Measurements from ENCODE around the gene FURIN. TPM values are rescaled to one million over a fixed set of nuclear protein-coding genes. Genes with fewer than 3 reads are reported as not detected.

Gene FURIN
- total RNA-seq, 2 experiments from 2014 or later = 4.9 to 10.3 TPM

DNA sequence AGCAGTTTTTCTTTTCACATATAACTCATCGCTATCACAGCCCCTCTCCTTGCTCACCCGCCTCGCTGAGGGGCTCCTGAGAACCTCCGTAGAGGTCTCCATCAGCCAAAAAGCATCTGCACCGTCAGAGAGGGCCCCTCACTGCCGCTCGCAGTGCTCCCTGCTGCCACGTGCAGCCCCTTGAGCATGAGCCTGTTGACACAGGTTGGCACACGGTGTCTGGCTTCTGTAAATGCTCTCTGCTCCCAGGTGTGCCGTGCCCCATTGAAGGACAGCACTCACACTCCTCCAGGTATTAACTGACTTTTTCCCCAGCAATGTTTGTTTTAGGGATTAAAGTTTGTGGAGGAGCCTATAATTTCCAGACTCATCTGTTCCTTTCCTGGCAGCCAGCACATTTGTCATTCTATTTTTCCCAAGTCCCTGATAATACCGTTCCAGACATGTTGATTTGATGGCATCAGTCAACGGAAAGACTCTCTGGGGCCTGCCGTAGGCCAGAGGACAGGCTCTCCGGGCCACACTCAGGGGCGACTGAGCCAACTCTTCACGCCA is 2.1 kb upstream of the FURIN start:
- Histone ChIP-seq H3K9me3 (ENCODE audit: low read length) (no peaks in the 10 kb centered on the region), H3K4me1 (ENCODE audit: insufficient read depth, low read length, poor library complexity, severe bottlenecking) (peaks cover 21% of the 10 kb centered on the region), H3K36me3 (ENCODE audit: insufficient read depth, low read length) (no peaks in the 10 kb centered on the region), H2AFZ (ENCODE audit: low read length) (no peak overlapping the region), H3K79me2 (ENCODE audit: insufficient read depth, low read depth, low read length) (no peaks in the 10 kb centered on the region), H4K20me1 (ENCODE audit: insufficient read depth, low read length) (no peaks in the 10 kb centered on the region), H3K27ac (ENCODE audit: low read depth, low read length, poor library complexity, severe bottlenecking) (no peak overlapping the region), H3K4me3 (ENCODE audit: low read depth, low read length, poor library complexity, severe bottlenecking) (no peak overlapping the region), H3K4me2 (ENCODE audit: low read length) (no peak overlapping the region), H3K9me2 (ENCODE audit: insufficient read depth, low read length) (no peaks in the 10 kb centered on the region)
- ChIA-PET CTCF (ENCODE audit: unreplicated experiment) (no interaction called here), POLR2A (interaction anchor here (0.6 kb wide), 1 partner anchor 354 kb away, joined by 3 read pairs; no protein-coding TSS in a partner anchor)
- intact Hi-C loops (cut with micrococcal nuclease; ENCODE audit: unreplicated experiment) = no loop called here
- no TSS peak for BruUV-seq (replicated peaks)
- DNase-seq (ENCODE audit: low spot score) = no peak
- no peak for TF ChIP-seq EZH2phosphoT487 (IDR thresholded peaks at IDR 0.05; ENCODE audit: borderline replicate concordance, low read depth, low read length)
- TF ChIP-seq, protein P1, sequence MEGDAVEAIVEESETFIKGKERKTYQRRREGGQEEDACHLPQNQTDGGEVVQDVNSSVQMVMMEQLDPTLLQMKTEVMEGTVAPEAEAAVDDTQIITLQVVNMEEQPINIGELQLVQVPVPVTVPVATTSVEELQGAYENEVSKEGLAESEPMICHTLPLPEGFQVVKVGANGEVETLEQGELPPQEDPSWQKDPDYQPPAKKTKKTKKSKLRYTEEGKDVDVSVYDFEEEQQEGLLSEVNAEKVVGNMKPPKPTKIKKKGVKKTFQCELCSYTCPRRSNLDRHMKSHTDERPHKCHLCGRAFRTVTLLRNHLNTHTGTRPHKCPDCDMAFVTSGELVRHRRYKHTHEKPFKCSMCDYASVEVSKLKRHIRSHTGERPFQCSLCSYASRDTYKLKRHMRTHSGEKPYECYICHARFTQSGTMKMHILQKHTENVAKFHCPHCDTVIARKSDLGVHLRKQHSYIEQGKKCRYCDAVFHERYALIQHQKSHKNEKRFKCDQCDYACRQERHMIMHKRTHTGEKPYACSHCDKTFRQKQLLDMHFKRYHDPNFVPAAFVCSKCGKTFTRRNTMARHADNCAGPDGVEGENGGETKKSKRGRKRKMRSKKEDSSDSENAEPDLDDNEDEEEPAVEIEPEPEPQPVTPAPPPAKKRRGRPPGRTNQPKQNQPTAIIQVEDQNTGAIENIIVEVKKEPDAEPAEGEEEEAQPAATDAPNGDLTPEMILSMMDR (conservative IDR thresholded peaks at IDR 0.05; ENCODE audit: low read length) = no peak

DNA sequence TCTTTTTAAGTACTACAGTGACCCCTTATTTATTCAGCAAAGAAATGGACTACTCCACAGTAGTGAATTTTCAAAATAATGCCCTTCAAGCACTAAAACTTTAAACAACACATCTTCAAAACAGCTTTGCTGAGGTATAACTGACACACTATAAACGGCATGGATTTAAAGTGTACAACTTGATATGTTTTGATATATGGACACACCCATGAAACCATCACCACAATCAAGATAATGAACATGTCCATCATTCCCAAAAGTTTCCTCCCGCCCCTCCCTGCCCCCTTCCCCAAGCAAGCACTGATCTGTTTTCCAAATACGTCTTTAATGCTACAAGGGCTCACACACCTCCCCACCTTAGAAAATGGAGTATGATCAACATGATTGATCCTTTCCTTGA is 1.6 kb upstream of the FURIN start:
- Histone ChIP-seq H4K20me1 (ENCODE audit: insufficient read depth, low read length) (no peaks in the 10 kb centered on the region), H3K79me2 (ENCODE audit: insufficient read depth, low read depth, low read length) (no peaks in the 10 kb centered on the region), H3K36me3 (ENCODE audit: insufficient read depth, low read length) (no peaks in the 10 kb centered on the region), H3K4me3 (ENCODE audit: low read depth, low read length, poor library complexity, severe bottlenecking) (no peak overlapping the region), H2AFZ (ENCODE audit: low read length) (no peak overlapping the region), H3K4me1 (ENCODE audit: insufficient read depth, low read length, poor library complexity, severe bottlenecking) (peaks cover 22% of the 10 kb centered on the region), H3K27ac (ENCODE audit: low read depth, low read length, poor library complexity, severe bottlenecking) (no peak overlapping the region), H3K9me3 (ENCODE audit: low read length) (no peaks in the 10 kb centered on the region), H3K9me2 (ENCODE audit: insufficient read depth, low read length) (no peaks in the 10 kb centered on the region), H3K4me2 (ENCODE audit: low read length) (no peak overlapping the region)
- no peak for DNase-seq (ENCODE audit: low spot score)
- intact Hi-C loops (cut with micrococcal nuclease; ENCODE audit: unreplicated experiment) = no loop called here
- BruUV-seq (replicated peaks) = no TSS peak
- ChIA-PET POLR2A (no interaction called here), CTCF (ENCODE audit: unreplicated experiment) (no interaction called here)
- no peak for TF ChIP-seq EZH2phosphoT487 (IDR thresholded peaks at IDR 0.05; ENCODE audit: borderline replicate concordance, low read depth, low read length)
- TF ChIP-seq, protein P1 (conservative IDR thresholded peaks at IDR 0.05; ENCODE audit: low read length) = no peak

DNA sequence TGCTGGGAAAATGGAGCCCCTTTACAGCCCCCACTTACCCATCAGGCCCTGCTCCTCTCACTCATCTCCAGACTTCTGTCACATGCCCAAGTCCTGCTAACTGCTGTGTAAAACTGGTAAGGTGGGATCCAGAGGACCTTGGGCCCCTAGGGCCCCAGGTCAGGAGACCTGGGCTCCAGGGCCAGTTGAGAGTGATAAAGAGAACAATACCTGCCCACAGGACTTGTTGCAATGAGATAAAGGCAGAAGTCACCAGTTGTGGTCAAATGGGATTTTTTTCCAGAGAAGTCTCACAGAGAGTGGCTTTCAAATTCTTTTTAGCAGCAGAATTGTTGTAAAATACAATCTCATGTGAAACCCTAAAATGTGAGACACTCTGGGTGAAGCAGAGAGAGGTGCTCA is 753 bp downstream of the FURIN start:
- Histone ChIP-seq H3K4me1 (ENCODE audit: insufficient read depth, low read length, poor library complexity, severe bottlenecking) (peaks cover 36% of the 10 kb centered on the region), H3K79me2 (ENCODE audit: insufficient read depth, low read depth, low read length) (no peaks in the 10 kb centered on the region), H3K4me2 (ENCODE audit: low read length) (peak overlapping the region; percentile 90; the same call in 1 of the 2 replicates), H3K9me2 (ENCODE audit: insufficient read depth, low read length) (no peaks in the 10 kb centered on the region), H3K27ac (ENCODE audit: low read depth, low read length, poor library complexity, severe bottlenecking) (no peak overlapping the region), H3K9me3 (ENCODE audit: low read length) (no peaks in the 10 kb centered on the region), H3K36me3 (ENCODE audit: insufficient read depth, low read length) (no peaks in the 10 kb centered on the region), H3K4me3 (ENCODE audit: low read depth, low read length, poor library complexity, severe bottlenecking) (no peak overlapping the region), H2AFZ (ENCODE audit: low read length) (peak overlapping the region; percentile 24; the same call in 1 of the 2 replicates), H4K20me1 (ENCODE audit: insufficient read depth, low read length) (no peaks in the 10 kb centered on the region; the same call in 1 of the 2 replicates)
- ChIA-PET CTCF (ENCODE audit: unreplicated experiment) (no interaction called here), POLR2A (interaction anchor here (0.6 to 0.8 kb wide), 2 partner anchors 17 to 30 kb away, joined by 3 read pairs; no protein-coding TSS in a partner anchor)
- DNase-seq (ENCODE audit: low spot score) = no peak
- no TSS peak for BruUV-seq (replicated peaks)
- intact Hi-C loops (cut with micrococcal nuclease; ENCODE audit: unreplicated experiment) = no loop called here
- no peak for TF ChIP-seq EZH2phosphoT487 (IDR thresholded peaks at IDR 0.05; ENCODE audit: borderline replicate concordance, low read depth, low read length)
- TF ChIP-seq, protein P1 (conservative IDR thresholded peaks at IDR 0.05; ENCODE audit: low read length) = no peak
